Activated B cell treated with CpG ODN at 0.5 μM for 24 hours (primary cell): Measurements from ENCODE around the gene SYCP2. TPM values are rescaled to one million over a fixed set of nuclear protein-coding genes. Genes with fewer than 3 reads are reported as not detected.

Experiments used
- ATAC-seq: fragments of 200-7000 bp; cut with Tn5 transposase; one replicate; pipeline ENCODE4 v1.10.0; 2021; ENCODE audit warnings: low read depth, mild to moderate bottlenecking, moderate library complexity
- CTCF ChIA-PET: fragments of 350-600 bp; sonication (Branson Sonifier 250); formaldehyde crosslinking; loops from one replicate; lab custom pipeline; 2021; ENCODE audit warnings: antibody characterized with exemption; lab: Charles Lee
- POLR2A ChIA-PET: fragments of 350-600 bp; sonication (Branson Sonifier 250); formaldehyde crosslinking; loops from one replicate; lab custom pipeline; 2021; ENCODE audit warnings: antibody characterized with exemption; lab: Charles Lee
- DNase-seq: peaks from one replicate; pipeline ENCODE4 v3.0.0; 2022
- H3K27ac Mint-ChIP-seq: one replicate; pipeline ENCODE4 v1.8.0; 2020; ENCODE audit warnings: mixed read lengths
- H3K27me3 Mint-ChIP-seq: one replicate; pipeline ENCODE4 v1.8.0; 2021; ENCODE audit warnings: mixed read lengths
- H3K36me3 Mint-ChIP-seq: one replicate; pipeline ENCODE4 v1.8.0; 2021; ENCODE audit warnings: low read depth, mixed read lengths
- H3K4me1 Mint-ChIP-seq: one replicate; pipeline ENCODE4 v1.8.0; 2021; ENCODE audit warnings: mixed read lengths
- H3K4me3 Mint-ChIP-seq: one replicate; pipeline ENCODE4 v1.8.0; 2020; ENCODE audit warnings: mild to moderate bottlenecking, mixed read lengths
- H3K9me3 Mint-ChIP-seq: one replicate; pipeline ENCODE4 v1.8.0; 2020; ENCODE audit warnings: mixed read lengths
- intact Hi-C: fragments of 100-400 bp; cut with micrococcal nuclease; formaldehyde crosslinking; loops from one replicate; pipeline ENCODE4 v1.15.1; 2024
- total RNA-seq: library from RNA; stranded (reverse); gene quantifications from 2 replicates; pipeline ENCODE4 v1.2.3, GENCODE V29; 2022
- TF ChIP-seq, protein P1 (sequence below): fragments of 200-600 bp; IDR thresholded peaks from one replicate; pipeline ENCODE4 v1.8.0; 2022; ENCODE audit warnings: antibody characterized with exemption, mild to moderate bottlenecking

SYCP2 gene
- total RNA-seq, 1 donor from 2014 or later = 1.3 TPM

DNA sequence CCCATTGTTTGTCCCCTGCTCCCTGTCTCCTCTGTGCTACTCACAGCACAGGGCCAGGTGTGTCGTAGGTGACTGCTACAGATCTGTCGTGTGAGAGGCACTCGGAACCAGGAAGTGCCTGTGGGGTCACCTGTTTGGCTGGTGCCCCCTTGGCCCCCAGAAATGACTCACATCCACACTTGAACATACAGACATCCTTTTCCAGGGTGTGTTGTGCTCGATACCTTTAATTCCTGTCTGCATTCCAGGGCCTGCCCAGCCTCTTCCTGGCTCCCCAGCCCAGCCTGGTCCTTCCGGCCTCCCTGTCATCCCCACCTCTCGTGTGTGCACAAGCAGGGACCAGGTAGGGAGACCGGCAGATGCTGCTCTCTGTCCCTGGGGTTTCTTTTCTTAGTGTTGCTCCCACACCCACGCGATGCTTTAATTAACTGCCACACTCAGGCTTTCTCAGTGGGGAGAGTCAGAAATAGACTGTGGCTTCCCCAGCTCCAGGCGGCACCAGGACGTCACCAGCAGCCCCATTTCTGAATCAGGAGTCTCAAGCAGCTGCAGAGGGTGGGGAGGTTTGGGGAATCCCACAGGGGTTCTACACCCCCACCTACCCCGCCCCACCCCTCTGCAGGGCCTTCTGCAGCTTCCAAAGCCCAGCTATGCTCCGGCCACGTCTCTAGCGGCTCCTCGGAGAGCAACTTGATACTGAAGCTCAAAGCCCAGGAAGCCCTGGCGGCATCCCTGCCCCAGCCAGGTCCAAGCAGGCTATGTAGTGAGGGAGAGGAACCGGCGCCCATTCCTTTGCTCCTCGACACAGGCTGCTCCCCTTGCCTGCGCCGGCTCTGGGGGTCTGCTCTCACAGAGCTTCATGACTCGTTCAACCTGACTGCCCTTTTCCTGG is 102.2 kb downstream of the SYCP2 start:
- ChIA-PET CTCF (no interaction called here), POLR2A (no interaction called here)
- Mint-ChIP-seq H3K36me3 (no peaks in the 10 kb centered on the region), H3K27ac (no peak overlapping the region), H3K27me3 (peaks cover 26% of the 10 kb centered on the region), H3K9me3 (no peaks in the 10 kb centered on the region), H3K4me1 (no peaks in the 10 kb centered on the region), H3K4me3 (no peak overlapping the region)
- TF ChIP-seq, protein P1, sequence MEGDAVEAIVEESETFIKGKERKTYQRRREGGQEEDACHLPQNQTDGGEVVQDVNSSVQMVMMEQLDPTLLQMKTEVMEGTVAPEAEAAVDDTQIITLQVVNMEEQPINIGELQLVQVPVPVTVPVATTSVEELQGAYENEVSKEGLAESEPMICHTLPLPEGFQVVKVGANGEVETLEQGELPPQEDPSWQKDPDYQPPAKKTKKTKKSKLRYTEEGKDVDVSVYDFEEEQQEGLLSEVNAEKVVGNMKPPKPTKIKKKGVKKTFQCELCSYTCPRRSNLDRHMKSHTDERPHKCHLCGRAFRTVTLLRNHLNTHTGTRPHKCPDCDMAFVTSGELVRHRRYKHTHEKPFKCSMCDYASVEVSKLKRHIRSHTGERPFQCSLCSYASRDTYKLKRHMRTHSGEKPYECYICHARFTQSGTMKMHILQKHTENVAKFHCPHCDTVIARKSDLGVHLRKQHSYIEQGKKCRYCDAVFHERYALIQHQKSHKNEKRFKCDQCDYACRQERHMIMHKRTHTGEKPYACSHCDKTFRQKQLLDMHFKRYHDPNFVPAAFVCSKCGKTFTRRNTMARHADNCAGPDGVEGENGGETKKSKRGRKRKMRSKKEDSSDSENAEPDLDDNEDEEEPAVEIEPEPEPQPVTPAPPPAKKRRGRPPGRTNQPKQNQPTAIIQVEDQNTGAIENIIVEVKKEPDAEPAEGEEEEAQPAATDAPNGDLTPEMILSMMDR = no peak
- intact Hi-C loops = no loop called here
- DNase-seq = no peak
- ATAC-seq = no peak

DNA sequence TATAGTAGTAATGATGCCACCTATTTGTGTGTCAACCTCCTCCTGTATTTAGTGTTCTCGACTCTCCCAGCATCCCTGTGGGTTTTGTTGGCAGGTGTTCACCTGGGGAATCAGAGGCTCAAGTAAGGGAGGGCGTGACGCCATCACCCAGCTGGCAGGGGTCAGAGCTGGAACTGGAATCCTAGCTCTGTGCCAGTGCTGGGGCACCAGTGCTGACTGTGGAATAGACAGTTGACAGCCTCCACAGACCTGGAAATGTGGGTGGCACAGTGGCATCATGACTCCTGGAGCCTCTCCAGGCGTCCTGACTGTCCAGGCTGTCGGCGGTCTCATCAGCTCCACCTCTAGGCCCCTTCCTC is 102.8 kb downstream of the SYCP2 start:
- TF ChIP-seq, protein P1 = no peak
- ChIA-PET POLR2A (no interaction called here), CTCF (no interaction called here)
- Mint-ChIP-seq H3K27ac (no peak overlapping the region), H3K36me3 (no peaks in the 10 kb centered on the region), H3K9me3 (no peaks in the 10 kb centered on the region), H3K4me3 (no peak overlapping the region), H3K27me3 (peaks cover 19% of the 10 kb centered on the region), H3K4me1 (no peaks in the 10 kb centered on the region)
- intact Hi-C loops = no loop called here
- DNase-seq (no peak), ATAC-seq (no peak)

DNA sequence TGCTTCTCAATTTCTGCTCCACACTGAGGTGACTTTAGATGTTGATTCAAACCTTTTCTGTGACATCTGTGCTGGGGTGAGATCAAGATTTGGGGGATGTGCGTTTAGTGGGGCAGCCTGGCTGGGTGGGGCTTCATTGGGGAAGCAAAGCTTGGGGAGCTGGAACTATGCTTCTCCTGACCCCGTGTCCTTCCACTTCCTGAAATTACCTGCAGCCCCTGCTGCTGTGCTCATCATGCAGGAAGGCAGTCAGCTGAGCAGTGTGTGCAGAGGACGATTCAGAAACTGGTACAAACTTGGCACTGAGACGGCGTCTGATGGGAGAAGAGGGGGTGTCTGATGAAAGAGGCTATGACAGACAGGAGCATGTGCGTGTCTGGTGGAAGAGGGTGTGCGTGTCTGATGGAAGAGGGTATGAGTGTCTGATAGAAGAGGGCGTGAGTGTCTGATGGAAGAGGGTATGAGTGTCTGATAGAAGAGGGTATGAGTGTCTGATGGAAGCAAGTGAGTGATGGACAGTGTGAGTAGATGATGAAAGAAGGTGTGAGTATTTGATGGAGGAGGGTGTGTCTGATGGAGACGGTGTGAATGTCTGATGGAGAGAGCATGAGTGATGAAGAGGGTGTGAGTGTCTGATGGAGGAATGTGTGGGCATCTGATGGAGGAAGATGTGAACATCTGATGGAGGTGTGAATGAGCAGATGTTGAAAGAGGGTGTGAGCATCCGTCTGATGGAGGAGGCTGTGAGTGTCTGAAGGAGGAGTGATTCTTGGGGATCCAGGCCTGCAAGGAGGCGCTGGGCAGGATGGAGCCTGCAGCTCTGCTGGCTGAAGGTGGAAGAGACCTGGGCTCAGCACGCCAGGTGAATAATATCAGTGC is 103.4 kb downstream of the SYCP2 start:
- H3K9me3 Mint-ChIP-seq = no peaks in the 10 kb centered on the region
- H3K27ac Mint-ChIP-seq = no peak overlapping the region
- ATAC-seq (no peak), DNase-seq (no peak)
- POLR2A ChIA-PET = no interaction called here
- intact Hi-C loops = no loop called here
- no peaks in the 10 kb centered on the region for H3K4me1 Mint-ChIP-seq
- CTCF ChIA-PET = no interaction called here
- no peak overlapping the region for H3K4me3 Mint-ChIP-seq
- TF ChIP-seq, protein P1 = no peak
- H3K36me3 Mint-ChIP-seq = no peaks in the 10 kb centered on the region
- H3K27me3 Mint-ChIP-seq = peaks cover 15% of the 10 kb centered on the region

DNA sequence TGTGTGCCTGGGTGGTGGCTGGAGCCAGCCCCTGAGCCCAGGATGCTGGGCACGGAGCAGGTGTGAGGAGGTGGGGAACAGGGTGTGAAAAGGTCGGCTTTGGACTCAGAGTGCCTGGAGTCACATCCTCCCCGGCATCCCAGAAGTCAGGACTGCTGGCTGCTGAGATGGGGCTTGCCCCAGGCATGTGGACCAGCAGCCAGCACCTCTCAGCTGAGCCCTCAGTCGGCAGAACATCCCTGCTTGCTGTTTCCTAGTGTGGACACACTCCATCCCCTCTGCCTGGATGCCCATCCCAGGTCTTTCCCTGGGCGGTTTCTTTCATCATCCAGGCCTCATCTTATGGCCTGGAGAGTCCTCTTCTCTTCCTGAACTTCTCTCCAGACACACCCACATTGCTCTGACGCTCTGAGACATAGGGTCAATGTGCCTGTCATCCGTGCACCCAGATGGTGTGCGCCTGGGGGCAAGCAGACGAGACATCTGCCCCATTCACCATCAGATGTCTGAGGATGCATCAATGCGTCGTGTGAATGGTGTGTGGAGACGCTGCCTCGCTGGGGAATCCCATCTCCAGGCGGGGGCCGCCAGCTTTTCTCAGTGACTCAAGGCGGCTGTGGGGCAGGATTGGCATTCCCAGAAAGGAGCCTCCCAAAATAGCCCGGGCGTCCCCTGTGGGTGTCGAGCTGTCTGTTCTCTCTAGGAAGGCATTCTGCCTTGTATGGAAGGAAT is 104.2 kb downstream of the SYCP2 start:
- H3K27me3 Mint-ChIP-seq = peaks cover 8% of the 10 kb centered on the region
- TF ChIP-seq, protein P1 = no peak
- DNase-seq = no peak
- no peaks in the 10 kb centered on the region for H3K9me3 Mint-ChIP-seq
- CTCF ChIA-PET = no interaction called here
- no peak overlapping the region for H3K27ac Mint-ChIP-seq
- ATAC-seq = no peak
- H3K4me3 Mint-ChIP-seq = no peak overlapping the region
- H3K36me3 Mint-ChIP-seq = no peaks in the 10 kb centered on the region
- intact Hi-C loops = no loop called here
- POLR2A ChIA-PET = no interaction called here
- H3K4me1 Mint-ChIP-seq = no peaks in the 10 kb centered on the region
